ENCODE measurements around the gene OTP.

DNA sequence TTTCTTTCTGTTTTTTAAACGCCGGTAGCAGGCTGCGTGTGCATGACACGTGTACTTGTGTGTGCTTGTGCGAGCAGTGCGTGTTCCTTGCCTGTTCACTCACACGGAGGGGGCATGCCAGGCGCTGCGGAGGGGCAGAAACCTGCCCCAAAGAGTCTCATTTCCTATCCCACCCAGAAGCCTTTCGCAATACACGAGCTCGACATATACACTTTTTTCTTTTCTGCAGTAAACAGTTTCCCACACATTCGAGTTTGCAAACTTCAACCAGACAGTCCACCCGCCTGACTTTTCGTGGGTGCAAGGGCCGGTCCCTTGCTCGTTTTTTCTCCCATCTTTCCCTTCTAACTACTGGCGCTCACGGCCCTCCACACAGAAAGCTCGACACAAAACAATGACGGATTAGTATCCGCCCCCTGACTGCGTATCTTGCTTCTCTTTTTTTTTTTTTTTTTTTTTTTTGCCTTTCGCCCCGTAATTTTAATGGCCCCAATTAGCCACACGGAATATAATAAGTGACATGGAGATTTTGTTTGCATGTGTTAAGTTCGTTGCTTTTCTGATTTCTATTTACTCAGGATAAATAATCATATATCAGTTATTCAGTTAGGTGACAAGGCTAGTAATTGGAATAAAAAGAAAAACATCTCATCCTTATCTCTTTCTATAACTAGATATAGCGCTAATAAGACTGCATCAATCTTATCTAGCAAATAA, 5.3 kb upstream of the OTP start:
- TF ChIP-seq, protein P1, sequence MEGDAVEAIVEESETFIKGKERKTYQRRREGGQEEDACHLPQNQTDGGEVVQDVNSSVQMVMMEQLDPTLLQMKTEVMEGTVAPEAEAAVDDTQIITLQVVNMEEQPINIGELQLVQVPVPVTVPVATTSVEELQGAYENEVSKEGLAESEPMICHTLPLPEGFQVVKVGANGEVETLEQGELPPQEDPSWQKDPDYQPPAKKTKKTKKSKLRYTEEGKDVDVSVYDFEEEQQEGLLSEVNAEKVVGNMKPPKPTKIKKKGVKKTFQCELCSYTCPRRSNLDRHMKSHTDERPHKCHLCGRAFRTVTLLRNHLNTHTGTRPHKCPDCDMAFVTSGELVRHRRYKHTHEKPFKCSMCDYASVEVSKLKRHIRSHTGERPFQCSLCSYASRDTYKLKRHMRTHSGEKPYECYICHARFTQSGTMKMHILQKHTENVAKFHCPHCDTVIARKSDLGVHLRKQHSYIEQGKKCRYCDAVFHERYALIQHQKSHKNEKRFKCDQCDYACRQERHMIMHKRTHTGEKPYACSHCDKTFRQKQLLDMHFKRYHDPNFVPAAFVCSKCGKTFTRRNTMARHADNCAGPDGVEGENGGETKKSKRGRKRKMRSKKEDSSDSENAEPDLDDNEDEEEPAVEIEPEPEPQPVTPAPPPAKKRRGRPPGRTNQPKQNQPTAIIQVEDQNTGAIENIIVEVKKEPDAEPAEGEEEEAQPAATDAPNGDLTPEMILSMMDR (IDR thresholded peaks at IDR 0.05), result no peak
- TF ChIP-seq ZFX (IDR thresholded peaks at IDR 0.05; ENCODE audit: borderline replicate concordance), result no peak
